RWPE2 (cell line): ENCODE measurements around the gene RPE65.

ENCODE experiments used
- ATAC-seq: fragments of 200-7000 bp; cut with Tn5 transposase; 3 replicates; pipeline ENCODE4 v1.9.1; 2021; ENCODE audit warnings: low read depth
- DNase-seq: peaks from one replicate; pipeline ENCODE4 v3.0.0-alpha.2; 2020; ENCODE audit warnings: low spot score
- H3K27ac ChIP-seq: fragments of 450-650 bp; 2 replicates; pipeline ENCODE4 v1.5.1; 2017; ENCODE audit warnings: mild to moderate bottlenecking; ENCODE audit not compliant: poor library complexity, severe bottlenecking
- H3K27me3 ChIP-seq: fragments of 250-450 bp; sonication (Bioruptor Pico); 2 replicates; pipeline ENCODE4 v1.5.1; 2021; ENCODE audit warnings: mild to moderate bottlenecking, moderate library complexity; ENCODE audit not compliant: insufficient read depth, poor library complexity, severe bottlenecking
- H3K36me3 ChIP-seq: fragments of 250-450 bp; sonication (Bioruptor Pico); 2 replicates; pipeline ENCODE4 v1.5.1; 2020; ENCODE audit warnings: low read depth, mild to moderate bottlenecking, moderate library complexity
- H3K4me1 ChIP-seq: fragments of 250-450 bp; sonication (Bioruptor Pico); 2 replicates; pipeline ENCODE4 v1.5.1; 2021; ENCODE audit warnings: mild to moderate bottlenecking, moderate library complexity; ENCODE audit not compliant: insufficient read depth, poor library complexity, severe bottlenecking
- H3K4me3 ChIP-seq: fragments of 250-450 bp; sonication (Bioruptor Pico); 2 replicates; pipeline ENCODE4 v1.5.1; 2021; ENCODE audit warnings: mild to moderate bottlenecking, moderate library complexity; ENCODE audit not compliant: severe bottlenecking
- H3K9me3 ChIP-seq: fragments of 250-450 bp; sonication (Bioruptor Pico); 2 replicates; pipeline ENCODE4 v1.5.1; 2021; ENCODE audit warnings: mild to moderate bottlenecking, moderate library complexity; ENCODE audit not compliant: severe bottlenecking
- CTCF ChIP-seq: fragments of 450-650 bp; IDR thresholded peaks from one replicate; pipeline ENCODE4 v1.5.1; 2017; ENCODE audit warnings: mild to moderate bottlenecking, moderate library complexity; ENCODE audit not compliant: poor library complexity, severe bottlenecking

Gene RPE65

GRCh38 chr1:68449901-68450300 lies at the start of gene RPE65:
TSS of gene RPE65 (minus strand) at chr1:68449954. CDS start at chr1:68449905, 49 bp downstream.
- no peaks in the 10 kb centered on the region for H3K27me3 ChIP-seq
- TF ChIP-seq CTCF = no peak
- H3K4me3 ChIP-seq = no peak within 1 kb of the TSS
- no peak for ATAC-seq
- peaks cover 10% of the 10 kb centered on the region for H3K4me1 ChIP-seq
- DNase-seq = no peak
- no peak within 1 kb of the TSS for H3K27ac ChIP-seq
- H3K9me3 ChIP-seq = no peaks in the 10 kb centered on the region
- no peaks in the 10 kb centered on the region for H3K36me3 ChIP-seq

GRCh38 chr1:68497358-68497698 lies 47.6 kb upstream of the RPE65 start:
- peak; percentile 4; the same call in 1 of the 3 replicates for ATAC-seq
- H3K4me3 ChIP-seq = peak overlapping the region; percentile 54

GRCh38 chr1:68496680-68497357 lies 47.1 kb upstream of the RPE65 start, which contains the start of gene DEPDC1:
TSS of gene DEPDC1 (minus strand) at chr1:68497082. CDS start at chr1:68496999, 83 bp downstream.
- peak within 1 kb of the TSS; percentile 52 for H3K27ac ChIP-seq
- ATAC-seq (peak; percentile 98), DNase-seq (peak; percentile 95)
- H3K36me3 ChIP-seq = peaks cover 34% of the 10 kb centered on the region
- TF ChIP-seq CTCF = no peak
- H3K4me3 ChIP-seq = peak within 1 kb of the TSS; percentile 54
- peaks cover 16% of the 10 kb centered on the region for H3K4me1 ChIP-seq
- no peaks in the 10 kb centered on the region for H3K9me3 ChIP-seq
- H3K27me3 ChIP-seq = no peaks in the 10 kb centered on the region

More at GRCh38 chr1:68497358-68497698, 47.6 kb upstream of the RPE65 start:
- peaks cover 15% of the 10 kb centered on the region for H3K4me1 ChIP-seq
- no peaks in the 10 kb centered on the region for H3K9me3 ChIP-seq
- DNase-seq = no peak
- peaks cover 29% of the 10 kb centered on the region for H3K36me3 ChIP-seq
- no peak for TF ChIP-seq CTCF
- H3K27ac ChIP-seq = no peak overlapping the region
- no peaks in the 10 kb centered on the region for H3K27me3 ChIP-seq

GRCh38 chr1:68495968-68496679 lies 46.4 kb upstream of the RPE65 start:
- H3K4me3 ChIP-seq = peak overlapping the region; percentile 54
- H3K4me1 ChIP-seq = peaks cover 16% of the 10 kb centered on the region
- no peaks in the 10 kb centered on the region for H3K27me3 ChIP-seq
- peaks cover 40% of the 10 kb centered on the region for H3K36me3 ChIP-seq
- H3K27ac ChIP-seq = peak overlapping the region; percentile 52
- ATAC-seq = no peak
- TF ChIP-seq CTCF = no peak
- no peak for DNase-seq
- H3K9me3 ChIP-seq = no peaks in the 10 kb centered on the region
